ENCODE measurements around the gene NRG2. TPM values are rescaled to one million over a fixed set of nuclear protein-coding genes. Genes with fewer than 3 reads are reported as not detected.

NRG2 gene
- total and polyA plus RNA-seq, 2 donors: 1.4 to 5.1 TPM

GRCh38 chr5:139919308-139919707 lies 123.8 kb downstream of the NRG2 start:
- Histone ChIP-seq H3K27ac (ENCODE audit: low read depth) (no peak overlapping the region), H3K4me3 (ENCODE audit: low read depth, low read length) (no peak overlapping the region), H3K4me1 (ENCODE audit: insufficient read depth) (no peaks in the 10 kb centered on the region), H3K36me3 (ENCODE audit: insufficient read depth) (no peaks in the 10 kb centered on the region)
- no peak for DNase-seq (ENCODE audit: extremely low spot score)
- WGBS: 56% methylated on average over 2 of the region's 2 CpGs

- H3K27ac ChIP-seq (ENCODE audit: low read depth): no peak overlapping the region
- no peak for DNase-seq (ENCODE audit: extremely low spot score)
- 48% methylated on average over 3 of the region's 3 CpGs for WGBS
- H3K4me3 ChIP-seq (ENCODE audit: low read depth, low read length): no peak overlapping the region
- no peaks in the 10 kb centered on the region for H3K36me3 ChIP-seq (ENCODE audit: insufficient read depth)
- H3K4me1 ChIP-seq (ENCODE audit: insufficient read depth): no peaks in the 10 kb centered on the region
Observed at GRCh38 chr5:139915834-139916233, 127.3 kb downstream of the NRG2 start.

- 75% methylated on average over 3 of the region's 3 CpGs for WGBS
Observed at GRCh38 chr5:139915266-139915665, 127.8 kb downstream of the NRG2 start.

GRCh38 chr5:139914218-139914807 lies 128.8 kb downstream of the NRG2 start:
- DNase-seq (ENCODE audit: extremely low spot score): no peak
- WGBS: 82% methylated on average over 7 of the region's 7 CpGs
- H3K4me1 ChIP-seq (ENCODE audit: insufficient read depth): no peaks in the 10 kb centered on the region
- H3K36me3 ChIP-seq (ENCODE audit: insufficient read depth): no peaks in the 10 kb centered on the region
- no peak overlapping the region for H3K27ac ChIP-seq (ENCODE audit: low read depth)
- H3K4me3 ChIP-seq (ENCODE audit: low read depth, low read length): no peak overlapping the region

More at GRCh38 chr5:139915266-139915665, 127.8 kb downstream of the NRG2 start:
- no peaks in the 10 kb centered on the region for H3K36me3 ChIP-seq (ENCODE audit: insufficient read depth)
- no peaks in the 10 kb centered on the region for H3K4me1 ChIP-seq (ENCODE audit: insufficient read depth)
- H3K27ac ChIP-seq (ENCODE audit: low read depth): no peak overlapping the region
- no peak overlapping the region for H3K4me3 ChIP-seq (ENCODE audit: low read depth, low read length)
- DNase-seq (ENCODE audit: extremely low spot score): no peak

- no peak for DNase-seq (ENCODE audit: extremely low spot score)
- H3K27ac ChIP-seq (ENCODE audit: low read depth): no peak overlapping the region
- H3K4me3 ChIP-seq (ENCODE audit: low read depth, low read length): no peak overlapping the region
- H3K4me1 ChIP-seq (ENCODE audit: insufficient read depth): no peaks in the 10 kb centered on the region
- H3K36me3 ChIP-seq (ENCODE audit: insufficient read depth): no peaks in the 10 kb centered on the region
- WGBS: 92% methylated on average over 4 of the region's 4 CpGs
Observed at GRCh38 chr5:139912804-139913203, 130.3 kb downstream of the NRG2 start.

GRCh38 chr5:139912158-139912557 lies 130.9 kb downstream of the NRG2 start:
- Histone ChIP-seq H3K4me3 (ENCODE audit: low read depth, low read length) (no peak overlapping the region), H3K27ac (ENCODE audit: low read depth) (no peak overlapping the region), H3K4me1 (ENCODE audit: insufficient read depth) (no peaks in the 10 kb centered on the region), H3K36me3 (ENCODE audit: insufficient read depth) (no peaks in the 10 kb centered on the region)
- 82% methylated on average over 3 of the region's 3 CpGs for WGBS
- no peak for DNase-seq (ENCODE audit: extremely low spot score)

- Histone ChIP-seq H3K27ac (ENCODE audit: low read depth) (no peak overlapping the region), H3K4me3 (ENCODE audit: low read depth, low read length) (no peak overlapping the region), H3K36me3 (ENCODE audit: insufficient read depth) (no peaks in the 10 kb centered on the region), H3K4me1 (ENCODE audit: insufficient read depth) (no peaks in the 10 kb centered on the region)
- WGBS: 94% methylated on average over 4 of the region's 4 CpGs
- no peak for DNase-seq (ENCODE audit: extremely low spot score)
Observed at GRCh38 chr5:139911425-139912120, 131.5 kb downstream of the NRG2 start.

- WGBS: 75% methylated on average over 5 of the region's 5 CpGs
- Histone ChIP-seq H3K4me1 (ENCODE audit: insufficient read depth) (no peaks in the 10 kb centered on the region), H3K36me3 (ENCODE audit: insufficient read depth) (no peaks in the 10 kb centered on the region), H3K27ac (ENCODE audit: low read depth) (no peak overlapping the region), H3K4me3 (ENCODE audit: low read depth, low read length) (no peak overlapping the region)
- no peak for DNase-seq (ENCODE audit: extremely low spot score)
Observed at GRCh38 chr5:139910901-139911300, 132.2 kb downstream of the NRG2 start.

GRCh38 chr5:139910036-139910435 lies 133.1 kb downstream of the NRG2 start:
- H3K4me3 ChIP-seq (ENCODE audit: low read depth, low read length): no peak overlapping the region
- H3K27ac ChIP-seq (ENCODE audit: low read depth): no peak overlapping the region
- no peaks in the 10 kb centered on the region for H3K4me1 ChIP-seq (ENCODE audit: insufficient read depth)
- DNase-seq (ENCODE audit: extremely low spot score): no peak
- no peaks in the 10 kb centered on the region for H3K36me3 ChIP-seq (ENCODE audit: insufficient read depth)
- WGBS: 81% methylated on average over 3 of the region's 3 CpGs

- 71% methylated on average over 2 of the region's 2 CpGs for WGBS
- Histone ChIP-seq H3K27ac (ENCODE audit: low read depth) (no peak overlapping the region), H3K4me3 (ENCODE audit: low read depth, low read length) (no peak overlapping the region), H3K4me1 (ENCODE audit: insufficient read depth) (no peaks in the 10 kb centered on the region), H3K36me3 (ENCODE audit: insufficient read depth) (no peaks in the 10 kb centered on the region)
- DNase-seq (ENCODE audit: extremely low spot score): no peak
Observed at GRCh38 chr5:139908749-139909148, 134.3 kb downstream of the NRG2 start.

GRCh38 chr5:139906661-139907060 lies 136.4 kb downstream of the NRG2 start:
- H3K4me3 ChIP-seq (ENCODE audit: low read depth, low read length): no peak overlapping the region
- no peaks in the 10 kb centered on the region for H3K36me3 ChIP-seq (ENCODE audit: insufficient read depth)
- H3K27ac ChIP-seq (ENCODE audit: low read depth): no peak overlapping the region
- DNase-seq (ENCODE audit: extremely low spot score): no peak
- no peaks in the 10 kb centered on the region for H3K4me1 ChIP-seq (ENCODE audit: insufficient read depth)
- WGBS: 99% methylated on average over 2 of the region's 2 CpGs

GRCh38 chr5:139904816-139905661 lies 138.1 kb downstream of the NRG2 start:
- no peak for DNase-seq (ENCODE audit: extremely low spot score)
- Histone ChIP-seq H3K4me1 (ENCODE audit: insufficient read depth) (no peaks in the 10 kb centered on the region), H3K36me3 (ENCODE audit: insufficient read depth) (no peaks in the 10 kb centered on the region), H3K27ac (ENCODE audit: low read depth) (no peak overlapping the region), H3K4me3 (ENCODE audit: low read depth, low read length) (peak overlapping the region; percentile 74)
- 15% methylated on average over 22 of the region's 22 CpGs for WGBS

- Histone ChIP-seq H3K36me3 (ENCODE audit: insufficient read depth) (no peaks in the 10 kb centered on the region), H3K4me1 (ENCODE audit: insufficient read depth) (no peaks in the 10 kb centered on the region), H3K27ac (ENCODE audit: low read depth) (no peak overlapping the region), H3K4me3 (ENCODE audit: low read depth, low read length) (peak overlapping the region; percentile 74)
- 2% methylated on average over 17 of the region's 17 CpGs for WGBS
- DNase-seq (ENCODE audit: extremely low spot score): no peak
Observed at GRCh38 chr5:139904566-139904815, 138.6 kb downstream of the NRG2 start.

All from urinary bladder (tissue), 4 donors.